ENCODE results near the gene NRCAM.

The NRCAM gene

DNA sequence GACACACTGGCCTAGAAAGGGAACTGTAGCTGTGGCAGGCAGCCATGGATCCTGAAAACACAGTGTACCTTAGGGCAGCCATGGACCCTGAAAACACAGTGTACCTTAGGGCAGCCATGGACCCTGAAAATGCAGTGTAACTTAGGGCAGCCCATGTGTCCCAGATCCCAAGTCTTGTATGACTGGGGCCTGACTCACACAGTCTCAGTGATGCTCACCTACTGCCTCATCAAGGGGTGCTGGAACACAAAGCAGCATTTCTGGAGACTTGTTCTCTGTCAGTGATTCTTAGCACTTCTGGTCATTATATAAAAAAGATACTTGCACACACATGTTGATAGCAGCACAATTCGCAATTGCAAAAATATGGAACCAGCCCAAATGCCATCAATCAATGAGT is 255.9 kb downstream of the NRCAM start:
- Histone ChIP-seq H3K4me3 (ENCODE audit: low read depth, low read length) (no peak overlapping the region), H3K36me3 (ENCODE audit: control insufficient read depth in 2 of 2, insufficient read depth in 1 of 2, low read length in 2 of 2) (no peaks in the 10 kb centered on the region), H3K9me3 (ENCODE audit: control insufficient read depth, insufficient read depth, low read depth, low read length) (no peaks in the 10 kb centered on the region), H3K27ac (ENCODE audit: extremely low read depth, low read depth, low read length) (no peak overlapping the region), H3K4me1 (ENCODE audit: control insufficient read depth, insufficient read depth, low read length) (no peaks in the 10 kb centered on the region)
- CTCF ChIA-PET: no interaction called here
- POLR2A ChIA-PET: no interaction called here
- TF ChIP-seq ZNF302 (tag by site-specific recombination; IDR thresholded peaks at IDR 0.05; ENCODE audit: low read depth) (no peak), ZNF549 (tag by site-specific recombination; IDR thresholded peaks at IDR 0.05) (no peak), ZNF138 (tag by site-specific recombination; IDR thresholded peaks at IDR 0.05; ENCODE audit: borderline replicate concordance) (no peak), ZNF521 (tag by site-specific recombination; IDR thresholded peaks at IDR 0.05) (no peak), ZFP3 (tag by site-specific recombination; IDR thresholded peaks at IDR 0.05; ENCODE audit: low read depth) (no peak), ZNF416 (tag by site-specific recombination; IDR thresholded peaks at IDR 0.05) (no peak), EGR2 (tag by site-specific recombination; IDR thresholded peaks at IDR 0.05; ENCODE audit: low read depth) (no peak), ZNF214 (tag by site-specific recombination; IDR thresholded peaks at IDR 0.05; ENCODE audit: borderline replicate concordance) (no peak), ZSCAN30 (tag by site-specific recombination; IDR thresholded peaks at IDR 0.05) (no peak), PRDM1 (tag by site-specific recombination; IDR thresholded peaks at IDR 0.05) (no peak), ZNF626 (tag by site-specific recombination; IDR thresholded peaks at IDR 0.05) (no peak)
- TF ChIP-seq, protein P1, sequence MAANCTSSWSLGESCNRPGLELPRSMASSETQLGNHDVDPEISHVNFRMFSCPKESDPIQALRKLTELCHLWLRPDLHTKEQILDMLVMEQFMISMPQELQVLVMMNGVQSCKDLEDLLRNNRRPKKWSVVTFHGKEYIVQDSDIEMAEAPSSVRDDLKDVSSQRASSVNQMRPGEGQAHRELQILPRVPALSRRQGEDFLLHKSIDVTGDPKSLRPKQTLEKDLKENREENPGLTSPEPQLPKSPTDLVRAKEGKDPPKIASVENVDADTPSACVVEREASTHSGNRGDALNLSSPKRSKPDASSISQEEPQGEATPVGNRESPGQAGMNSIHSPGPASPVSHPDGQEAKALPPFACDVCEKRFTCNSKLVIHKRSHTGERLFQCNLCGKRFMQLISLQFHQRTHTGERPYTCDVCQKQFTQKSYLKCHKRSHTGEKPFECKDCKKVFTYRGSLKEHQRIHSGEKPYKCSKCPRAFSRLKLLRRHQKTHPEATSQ (tag by site-specific recombination; IDR thresholded peaks at IDR 0.05): no peak
- TF ChIP-seq, protein P2, sequence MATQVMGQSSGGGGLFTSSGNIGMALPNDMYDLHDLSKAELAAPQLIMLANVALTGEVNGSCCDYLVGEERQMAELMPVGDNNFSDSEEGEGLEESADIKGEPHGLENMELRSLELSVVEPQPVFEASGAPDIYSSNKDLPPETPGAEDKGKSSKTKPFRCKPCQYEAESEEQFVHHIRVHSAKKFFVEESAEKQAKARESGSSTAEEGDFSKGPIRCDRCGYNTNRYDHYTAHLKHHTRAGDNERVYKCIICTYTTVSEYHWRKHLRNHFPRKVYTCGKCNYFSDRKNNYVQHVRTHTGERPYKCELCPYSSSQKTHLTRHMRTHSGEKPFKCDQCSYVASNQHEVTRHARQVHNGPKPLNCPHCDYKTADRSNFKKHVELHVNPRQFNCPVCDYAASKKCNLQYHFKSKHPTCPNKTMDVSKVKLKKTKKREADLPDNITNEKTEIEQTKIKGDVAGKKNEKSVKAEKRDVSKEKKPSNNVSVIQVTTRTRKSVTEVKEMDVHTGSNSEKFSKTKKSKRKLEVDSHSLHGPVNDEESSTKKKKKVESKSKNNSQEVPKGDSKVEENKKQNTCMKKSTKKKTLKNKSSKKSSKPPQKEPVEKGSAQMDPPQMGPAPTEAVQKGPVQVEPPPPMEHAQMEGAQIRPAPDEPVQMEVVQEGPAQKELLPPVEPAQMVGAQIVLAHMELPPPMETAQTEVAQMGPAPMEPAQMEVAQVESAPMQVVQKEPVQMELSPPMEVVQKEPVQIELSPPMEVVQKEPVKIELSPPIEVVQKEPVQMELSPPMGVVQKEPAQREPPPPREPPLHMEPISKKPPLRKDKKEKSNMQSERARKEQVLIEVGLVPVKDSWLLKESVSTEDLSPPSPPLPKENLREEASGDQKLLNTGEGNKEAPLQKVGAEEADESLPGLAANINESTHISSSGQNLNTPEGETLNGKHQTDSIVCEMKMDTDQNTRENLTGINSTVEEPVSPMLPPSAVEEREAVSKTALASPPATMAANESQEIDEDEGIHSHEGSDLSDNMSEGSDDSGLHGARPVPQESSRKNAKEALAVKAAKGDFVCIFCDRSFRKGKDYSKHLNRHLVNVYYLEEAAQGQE (tag by site-specific recombination; IDR thresholded peaks at IDR 0.05): no peak
- TF ChIP-seq, protein P3, sequence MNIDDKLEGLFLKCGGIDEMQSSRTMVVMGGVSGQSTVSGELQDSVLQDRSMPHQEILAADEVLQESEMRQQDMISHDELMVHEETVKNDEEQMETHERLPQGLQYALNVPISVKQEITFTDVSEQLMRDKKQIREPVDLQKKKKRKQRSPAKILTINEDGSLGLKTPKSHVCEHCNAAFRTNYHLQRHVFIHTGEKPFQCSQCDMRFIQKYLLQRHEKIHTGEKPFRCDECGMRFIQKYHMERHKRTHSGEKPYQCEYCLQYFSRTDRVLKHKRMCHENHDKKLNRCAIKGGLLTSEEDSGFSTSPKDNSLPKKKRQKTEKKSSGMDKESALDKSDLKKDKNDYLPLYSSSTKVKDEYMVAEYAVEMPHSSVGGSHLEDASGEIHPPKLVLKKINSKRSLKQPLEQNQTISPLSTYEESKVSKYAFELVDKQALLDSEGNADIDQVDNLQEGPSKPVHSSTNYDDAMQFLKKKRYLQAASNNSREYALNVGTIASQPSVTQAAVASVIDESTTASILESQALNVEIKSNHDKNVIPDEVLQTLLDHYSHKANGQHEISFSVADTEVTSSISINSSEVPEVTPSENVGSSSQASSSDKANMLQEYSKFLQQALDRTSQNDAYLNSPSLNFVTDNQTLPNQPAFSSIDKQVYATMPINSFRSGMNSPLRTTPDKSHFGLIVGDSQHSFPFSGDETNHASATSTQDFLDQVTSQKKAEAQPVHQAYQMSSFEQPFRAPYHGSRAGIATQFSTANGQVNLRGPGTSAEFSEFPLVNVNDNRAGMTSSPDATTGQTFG (tag by site-specific recombination; IDR thresholded peaks at IDR 0.05; ENCODE audit: borderline replicate concordance): no peak
- TF ChIP-seq, protein P4, sequence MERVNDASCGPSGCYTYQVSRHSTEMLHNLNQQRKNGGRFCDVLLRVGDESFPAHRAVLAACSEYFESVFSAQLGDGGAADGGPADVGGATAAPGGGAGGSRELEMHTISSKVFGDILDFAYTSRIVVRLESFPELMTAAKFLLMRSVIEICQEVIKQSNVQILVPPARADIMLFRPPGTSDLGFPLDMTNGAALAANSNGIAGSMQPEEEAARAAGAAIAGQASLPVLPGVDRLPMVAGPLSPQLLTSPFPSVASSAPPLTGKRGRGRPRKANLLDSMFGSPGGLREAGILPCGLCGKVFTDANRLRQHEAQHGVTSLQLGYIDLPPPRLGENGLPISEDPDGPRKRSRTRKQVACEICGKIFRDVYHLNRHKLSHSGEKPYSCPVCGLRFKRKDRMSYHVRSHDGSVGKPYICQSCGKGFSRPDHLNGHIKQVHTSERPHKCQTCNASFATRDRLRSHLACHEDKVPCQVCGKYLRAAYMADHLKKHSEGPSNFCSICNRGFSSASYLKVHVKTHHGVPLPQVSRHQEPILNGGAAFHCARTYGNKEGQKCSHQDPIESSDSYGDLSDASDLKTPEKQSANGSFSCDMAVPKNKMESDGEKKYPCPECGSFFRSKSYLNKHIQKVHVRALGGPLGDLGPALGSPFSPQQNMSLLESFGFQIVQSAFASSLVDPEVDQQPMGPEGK (tag by site-specific recombination; IDR thresholded peaks at IDR 0.05): no peak
